ENCODE data around the gene XDH.

GRCh38 chr2:31372097-31372496 is 42.4 kb downstream of the XDH start:
- TF ChIP-seq CTCF (IDR thresholded peaks at IDR 0.05) = no peak
- no peak for TF ChIP-seq POLR2AphosphoS5 (IDR thresholded peaks at IDR 0.05)
- TF ChIP-seq POLR2A (IDR thresholded peaks at IDR 0.05) = no peak
- TF ChIP-seq EP300 (IDR thresholded peaks at IDR 0.05) = no peak

Data from suprapubic skin (tissue), 4 donors.